Neural crest cell (in vitro differentiated cells): ENCODE data around the gene PPP1R36. TPM values are rescaled to one million over a fixed set of nuclear protein-coding genes. Genes with fewer than 3 reads are reported as not detected.
"Not testable (repeated sequence)": the region's sequence is repeated elsewhere in the genome, so short reads cannot be mapped to it uniquely, and the experiment has no call there.

ENCODE experiments used
- DNase-seq: peaks from one replicate; pipeline ENCODE4 v3.0.0; 2021; ENCODE audit warnings: low read depth, mixed read lengths, low spot score
- H3K27ac Mint-ChIP-seq: one replicate; pipeline ENCODE4 v1.8.0; 2021; ENCODE audit warnings: mild to moderate bottlenecking, mixed read lengths; ENCODE audit not compliant: unreplicated experiment
- H3K27me3 Mint-ChIP-seq: 2 replicates; pipeline ENCODE4 v1.8.0; 2021; ENCODE audit warnings: low read depth, mild to moderate bottlenecking, mixed read lengths
- H3K36me3 Mint-ChIP-seq: 2 replicates; pipeline ENCODE4 v1.8.0; 2021; ENCODE audit warnings: low read depth, mild to moderate bottlenecking, mixed read lengths
- H3K4me1 Mint-ChIP-seq: 2 replicates; pipeline ENCODE4 v1.8.0; 2021; ENCODE audit warnings: mixed read lengths
- H3K4me3 Mint-ChIP-seq: one replicate; pipeline ENCODE4 v1.8.0; 2021; ENCODE audit warnings: mild to moderate bottlenecking, mixed read lengths
- H3K9me3 Mint-ChIP-seq: 2 replicates; pipeline ENCODE4 v1.8.0; 2021; ENCODE audit warnings: mixed read lengths
- CTCF ChIP-seq: fragments of 200-600 bp; sonication (generic); conservative IDR thresholded peaks from 2 replicates; pipeline ENCODE4 v1.5.0; 2021; ENCODE audit warnings: antibody characterized with exemption, mild to moderate bottlenecking
- total RNA-seq: library from RNA; stranded (reverse); gene quantifications from 2 replicates; pipeline ENCODE4 v1.2.1, GENCODE V29; 2021

The PPP1R36 gene
- total RNA-seq, 1 donor from 2014 or later: 0.33 TPM

- DNase-seq: no peak
- TF ChIP-seq CTCF: no peak
- Mint-ChIP-seq H3K4me3 (no peak overlapping the region), H3K9me3 (no peaks in the 10 kb centered on the region), H3K27ac (no peak overlapping the region), H3K36me3 (no peaks in the 10 kb centered on the region), H3K4me1 (no peaks in the 10 kb centered on the region), H3K27me3 (peaks cover 34% of the 10 kb centered on the region)
Measured at GRCh38 chr14:64554556-64554955, 4.8 kb downstream of the PPP1R36 start.

GRCh38 chr14:64556526-64556925, 6.8 kb downstream of the PPP1R36 start:
- Mint-ChIP-seq H3K27me3 (peaks cover 18% of the 10 kb centered on the region), H3K9me3 (no peaks in the 10 kb centered on the region), H3K4me3 (no peak overlapping the region), H3K36me3 (no peaks in the 10 kb centered on the region), H3K27ac (no peak overlapping the region), H3K4me1 (no peaks in the 10 kb centered on the region)
- no peak for TF ChIP-seq CTCF
- DNase-seq: no peak

GRCh38 chr14:64558216-64558615, 8.5 kb downstream of the PPP1R36 start:
- H3K9me3 Mint-ChIP-seq, H3K4me3 Mint-ChIP-seq, DNase-seq, H3K36me3 Mint-ChIP-seq, H3K4me1 Mint-ChIP-seq, H3K27ac Mint-ChIP-seq, H3K27me3 Mint-ChIP-seq: not testable (repeated sequence)

GRCh38 chr14:64561631-64562030, 11.9 kb downstream of the PPP1R36 start:
- no peaks in the 10 kb centered on the region for H3K9me3 Mint-ChIP-seq
- peaks cover 14% of the 10 kb centered on the region for H3K4me1 Mint-ChIP-seq
- no peak overlapping the region for H3K27ac Mint-ChIP-seq
- no peak overlapping the region for H3K4me3 Mint-ChIP-seq
- H3K27me3 Mint-ChIP-seq: no peaks in the 10 kb centered on the region
- TF ChIP-seq CTCF: no peak
- no peaks in the 10 kb centered on the region for H3K36me3 Mint-ChIP-seq
- DNase-seq: no peak

GRCh38 chr14:64562436-64562835, 12.7 kb downstream of the PPP1R36 start:
- H3K4me3 Mint-ChIP-seq: no peak overlapping the region
- DNase-seq: no peak
- peaks cover 20% of the 10 kb centered on the region for H3K4me1 Mint-ChIP-seq
- H3K9me3 Mint-ChIP-seq: no peaks in the 10 kb centered on the region
- no peak overlapping the region for H3K27ac Mint-ChIP-seq
- H3K27me3 Mint-ChIP-seq: no peaks in the 10 kb centered on the region
- no peaks in the 10 kb centered on the region for H3K36me3 Mint-ChIP-seq
- no peak for TF ChIP-seq CTCF

GRCh38 chr14:64563696-64564095, 13.9 kb downstream of the PPP1R36 start:
- Mint-ChIP-seq H3K27me3 (no peaks in the 10 kb centered on the region), H3K36me3 (no peaks in the 10 kb centered on the region), H3K27ac (no peak overlapping the region), H3K9me3 (no peaks in the 10 kb centered on the region), H3K4me1 (peaks cover 20% of the 10 kb centered on the region), H3K4me3 (no peak overlapping the region)
- DNase-seq: no peak
- TF ChIP-seq CTCF: no peak
